ENCODE measurements around the gene HMGCLL1. TPM values are rescaled to one million over a fixed set of nuclear protein-coding genes. Genes with fewer than 3 reads are reported as not detected.

The HMGCLL1 gene
- total RNA-seq, 1 experiment from 2014 or later: not detected

DNA sequence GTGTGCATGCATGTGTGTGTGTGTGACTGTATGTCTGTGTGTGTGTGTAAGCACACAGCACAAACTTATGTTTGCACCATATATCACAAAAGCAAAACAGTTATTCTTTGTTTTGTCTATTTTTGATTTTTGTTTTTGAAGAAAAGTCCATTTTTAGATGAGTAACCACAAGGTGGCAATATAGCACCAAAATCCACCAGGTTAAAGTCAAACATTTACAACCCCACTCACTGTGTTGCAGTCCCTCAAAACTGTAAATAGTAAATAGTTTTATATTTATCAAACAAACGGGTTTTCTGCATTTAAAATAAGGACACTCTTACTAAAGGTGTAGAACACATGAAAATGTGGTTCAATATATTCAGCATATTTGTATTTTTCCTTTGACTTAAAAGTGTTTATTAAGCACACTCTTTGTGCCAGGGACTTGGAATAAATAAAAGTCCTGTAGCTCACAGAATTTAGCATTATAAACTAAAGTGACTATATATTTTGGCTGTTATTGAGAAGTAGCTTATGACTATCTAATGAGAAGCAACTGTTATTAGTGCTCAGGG lies 133.3 kb downstream of the HMGCLL1 start:
- DNase-seq (ENCODE audit: low read depth): peak; percentile 36

DNA sequence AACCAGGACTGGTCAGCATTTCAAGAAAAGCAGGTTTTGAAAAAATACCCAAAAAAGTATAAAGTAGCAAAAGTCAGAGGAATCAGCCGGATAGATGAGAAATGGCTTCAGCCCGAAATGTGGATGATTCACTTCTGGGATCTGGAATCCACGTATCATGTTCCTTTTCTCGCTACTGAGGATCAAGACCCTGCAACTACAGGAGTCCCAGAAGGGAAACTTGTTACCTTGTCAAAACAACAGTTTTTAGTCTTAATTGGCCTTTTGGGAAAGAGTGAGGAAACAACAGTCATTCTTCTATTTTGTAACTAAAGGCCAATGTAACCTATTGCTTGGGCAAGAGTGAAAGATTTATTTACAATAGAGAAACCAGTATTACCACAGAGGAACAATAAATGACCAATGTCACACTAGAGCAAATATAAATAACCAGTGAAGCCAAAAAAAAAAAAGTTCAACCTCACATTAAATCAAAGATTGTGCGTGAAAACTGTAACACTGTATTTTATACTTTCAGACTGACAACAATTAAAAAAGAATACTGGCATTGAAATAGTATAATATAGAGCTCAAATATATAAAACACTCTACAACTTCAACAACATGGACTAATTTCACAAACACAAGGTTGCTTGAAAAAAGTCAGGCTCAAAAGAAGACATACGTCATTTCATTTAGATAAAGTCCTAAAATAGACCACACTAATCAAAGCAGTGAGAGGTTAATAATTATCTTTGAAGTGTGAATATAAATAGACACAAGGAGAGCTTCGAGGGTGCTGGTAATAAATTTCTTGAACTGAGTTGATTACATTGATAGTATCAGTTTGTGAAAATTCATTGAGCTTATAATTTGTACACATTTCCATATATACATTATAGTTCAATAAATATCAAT lies 135.5 kb downstream of the HMGCLL1 start:
- no peak for DNase-seq (ENCODE audit: low read depth)

DNA sequence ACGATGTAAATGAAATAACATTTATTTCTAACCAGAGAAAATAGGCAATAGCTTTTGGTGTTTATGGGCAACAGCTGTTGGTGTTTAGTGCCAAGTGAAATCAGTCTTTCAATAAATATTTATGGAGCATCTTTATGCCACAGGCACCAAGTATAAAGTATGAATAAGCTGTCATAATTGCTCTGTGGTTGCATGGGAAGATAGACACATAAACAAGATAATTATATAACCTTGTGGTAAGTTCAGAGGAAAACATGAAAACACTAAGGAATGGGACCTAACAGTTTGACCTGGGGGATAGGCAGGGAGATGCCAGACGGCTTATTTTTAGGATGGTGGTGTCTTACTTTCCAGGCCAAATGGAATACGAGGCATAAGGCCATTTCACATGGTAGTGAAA lies 140.8 kb downstream of the HMGCLL1 start:
- DNase-seq (ENCODE audit: low read depth): no peak

DNA sequence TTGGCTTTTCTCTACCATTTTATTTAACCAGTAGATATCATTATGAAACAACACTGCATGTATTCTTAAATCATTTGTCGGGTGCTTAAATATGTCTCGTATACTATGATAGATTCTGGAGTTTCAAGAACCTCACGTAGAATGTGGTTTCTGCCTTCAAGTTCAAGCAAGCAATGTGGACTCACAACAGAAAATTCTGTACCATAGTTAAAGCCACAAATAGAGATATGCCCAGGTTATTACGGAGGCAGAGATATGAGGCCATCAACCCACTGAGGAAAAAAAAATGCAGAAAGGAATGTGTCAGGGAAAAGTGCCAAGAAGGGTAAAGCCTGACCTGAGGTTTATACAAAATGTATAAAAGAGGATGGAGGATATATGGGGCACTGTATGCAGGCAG lies 141.9 kb downstream of the HMGCLL1 start:
- DNase-seq (ENCODE audit: low read depth): no peak

DNA sequence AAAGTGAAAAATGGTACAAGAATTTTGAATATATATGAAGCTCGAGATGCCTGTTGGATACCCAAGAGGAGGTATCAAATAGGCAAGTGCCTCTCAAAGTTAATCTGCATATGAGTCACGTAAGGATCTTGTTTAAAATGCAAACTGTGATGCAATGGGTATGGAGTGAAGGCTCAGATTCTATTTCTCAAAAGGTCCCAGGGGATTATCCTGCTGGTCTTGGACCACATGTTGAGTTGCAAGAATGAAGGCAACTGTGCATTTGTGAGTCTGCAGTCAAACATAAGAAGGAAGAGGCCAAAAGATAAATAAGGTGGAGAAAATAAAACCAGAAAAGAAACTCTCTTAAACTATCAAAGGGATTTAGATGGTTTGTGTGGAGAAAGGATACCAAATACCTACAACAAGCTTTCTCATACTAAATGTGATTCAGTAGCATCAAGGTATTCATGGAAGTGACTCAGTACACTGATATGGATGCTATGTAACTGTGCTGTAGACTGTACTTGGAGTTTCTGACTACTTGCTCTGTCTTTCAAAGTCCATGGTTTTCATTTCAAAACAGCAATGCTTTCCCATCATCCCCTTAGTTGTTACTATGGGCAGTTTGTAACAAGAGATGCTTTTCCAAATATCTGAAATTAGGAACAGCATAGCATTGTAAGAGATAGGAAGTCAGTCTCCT lies 145.4 kb downstream of the HMGCLL1 start:
- DNase-seq (ENCODE audit: low read depth): peak; percentile 79

DNA sequence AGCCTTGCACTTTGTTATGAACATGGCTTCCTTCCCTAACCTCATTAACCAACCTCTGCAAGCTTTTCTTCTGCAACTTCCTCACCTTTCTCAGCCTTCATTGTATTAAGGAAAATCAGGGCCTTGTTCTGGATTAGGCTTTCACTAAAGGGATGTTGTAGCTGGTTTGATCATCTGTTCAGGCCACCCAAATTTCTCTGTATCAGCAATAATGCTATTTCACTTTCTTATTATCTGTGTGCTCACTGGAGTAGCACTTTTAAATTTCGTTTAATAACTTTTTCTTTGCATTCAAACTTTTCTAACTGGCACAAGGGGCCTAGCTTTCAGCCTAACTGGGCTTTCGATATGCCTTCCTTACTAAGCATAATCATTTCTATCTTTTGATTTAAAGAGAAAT lies 155.1 kb downstream of the HMGCLL1 start:
- no peak for DNase-seq (ENCODE audit: low read depth)

DNA sequence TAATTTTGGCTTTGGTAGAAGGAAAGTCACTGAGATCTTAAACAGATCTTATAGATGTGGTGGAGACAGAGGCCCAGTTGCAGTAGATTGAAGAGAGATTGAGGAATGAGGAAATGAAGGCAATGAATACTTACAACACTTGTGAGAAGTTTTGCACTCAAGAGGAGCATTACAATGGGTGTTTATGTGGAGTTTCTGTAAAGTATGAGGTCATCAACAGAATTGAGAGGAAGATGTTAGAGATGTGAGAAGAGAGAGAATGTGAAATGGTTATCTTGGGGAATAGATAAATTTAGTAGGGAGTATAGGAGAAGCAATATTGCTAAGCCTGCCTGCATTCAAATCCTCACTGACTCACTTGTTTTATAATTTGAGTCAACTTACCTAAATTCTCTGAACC lies 168.3 kb downstream of the HMGCLL1 start:
- no peak for DNase-seq (ENCODE audit: low read depth)

DNA sequence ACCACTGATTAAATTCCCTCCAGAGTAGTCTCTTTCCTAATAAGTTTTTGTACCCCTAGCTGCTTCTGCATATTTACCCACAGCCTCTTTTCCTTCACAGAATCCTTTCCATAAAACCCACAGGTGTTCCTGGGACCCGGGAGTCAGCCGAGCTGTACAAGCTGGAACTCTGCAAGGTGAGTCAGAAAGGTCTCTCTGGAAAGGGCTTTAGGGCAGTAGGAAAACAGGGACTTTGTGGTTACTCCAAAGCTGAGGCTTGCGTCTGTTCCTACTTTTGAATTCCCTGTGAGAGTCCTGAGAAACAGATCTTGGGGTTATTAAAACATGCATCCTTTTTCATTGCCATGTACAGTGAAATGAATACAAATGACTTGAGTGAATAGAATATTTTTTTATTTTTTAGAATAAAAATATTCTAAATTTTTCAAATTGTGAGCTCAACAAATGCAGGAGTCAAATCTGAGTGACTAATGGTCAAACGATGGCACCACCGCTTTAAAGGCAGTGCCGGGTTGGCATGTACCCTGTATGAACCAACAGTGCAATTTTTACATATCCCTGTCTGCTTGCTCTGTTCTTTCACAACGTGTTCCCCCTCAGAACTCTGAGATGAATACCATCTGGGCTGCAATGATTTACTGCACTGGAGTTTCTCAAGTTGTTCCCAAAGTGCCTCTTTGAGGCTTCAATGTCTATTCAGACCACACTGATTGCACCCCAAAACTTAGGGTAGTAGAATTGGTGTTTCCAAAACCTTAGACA lies 173.3 kb downstream of the HMGCLL1 start:
- no peak for DNase-seq (ENCODE audit: low read depth)

DNA sequence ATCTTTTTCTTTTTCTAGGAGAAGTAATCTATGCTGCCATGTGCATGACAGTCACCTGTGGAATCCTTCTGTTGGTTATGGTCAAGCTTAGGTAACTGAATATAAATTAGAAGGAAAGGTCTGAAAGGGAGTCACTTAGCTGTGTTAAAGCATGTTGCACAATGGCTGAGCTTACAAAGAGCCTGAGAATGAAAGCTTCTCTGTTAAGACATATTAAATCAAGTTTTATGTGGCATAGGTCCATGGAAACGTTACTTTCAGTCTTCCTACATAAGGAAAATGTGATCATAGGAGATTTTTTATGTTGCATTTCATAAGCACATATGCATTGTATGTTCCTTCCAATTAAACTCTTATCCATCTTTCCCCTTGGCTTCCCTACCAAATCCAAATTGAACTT lies 179.6 kb downstream of the HMGCLL1 start:
- DNase-seq (ENCODE audit: low read depth): no peak

DNA sequence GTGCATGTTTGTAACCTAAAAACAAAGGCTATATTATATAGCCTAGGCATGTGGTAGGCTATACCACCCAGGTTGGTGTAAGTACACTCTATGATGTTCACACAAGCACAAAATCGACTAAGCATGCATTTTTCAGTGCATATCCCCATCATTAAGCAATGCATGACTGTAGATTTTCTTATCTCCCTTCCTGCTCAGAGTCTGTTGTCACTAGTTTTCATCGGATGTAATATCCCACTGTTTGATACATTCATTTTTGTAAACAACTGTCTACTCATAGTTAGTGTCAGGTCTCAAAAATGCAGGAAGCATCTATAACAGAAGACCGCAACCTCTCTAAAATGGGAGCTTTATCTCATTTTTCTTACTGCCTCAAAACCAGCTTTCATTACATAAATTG lies 181.0 kb downstream of the HMGCLL1 start:
- no peak for DNase-seq (ENCODE audit: low read depth)

DNA sequence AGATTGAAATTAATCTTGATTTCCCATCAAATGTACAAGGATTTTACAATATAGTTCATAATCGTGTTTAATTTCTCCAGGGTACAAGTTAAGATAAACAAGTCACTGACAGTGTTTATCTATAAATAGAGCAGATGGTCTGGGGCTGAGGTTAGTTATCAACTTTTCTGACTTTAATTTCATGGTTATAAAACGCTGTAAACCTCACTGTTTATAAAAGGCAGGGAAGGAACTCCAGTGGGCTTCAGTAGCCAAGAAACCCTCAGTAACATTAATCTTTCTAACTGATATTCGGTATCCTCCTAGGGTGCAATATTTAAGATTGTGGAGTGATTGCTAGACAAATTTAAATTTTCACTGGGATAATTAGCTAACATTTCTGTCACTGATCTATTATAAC lies 183.1 kb downstream of the HMGCLL1 start:
- DNase-seq (ENCODE audit: low read depth): no peak

DNA sequence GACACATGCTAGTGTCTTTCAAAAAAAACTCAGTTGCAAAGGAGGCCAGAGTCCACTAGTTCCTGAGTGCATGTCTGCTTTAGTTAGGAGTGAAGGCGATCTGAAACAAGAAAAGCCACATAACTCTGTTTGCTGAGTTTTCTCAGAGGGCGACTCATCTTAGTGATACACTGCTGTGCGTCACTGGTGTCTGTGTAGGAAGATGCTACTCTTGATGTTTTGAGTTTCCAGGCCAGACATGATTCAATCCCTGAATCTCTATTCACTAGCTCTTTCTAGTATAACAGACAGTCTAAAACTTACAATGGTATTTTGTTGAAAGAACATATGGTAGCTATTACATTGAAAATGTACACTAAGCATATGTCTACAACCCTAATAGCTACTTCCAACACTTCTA lies 190.8 kb downstream of the HMGCLL1 start:
- DNase-seq (ENCODE audit: low read depth): peak; percentile 4

Data from LHCN-M2 (cell line).